Activated T-helper 2 cell treated with anti-CD3 and anti-CD28 coated beads, Interferon-gamma antibody, Interleukin-2, Interleukin-4, amounts not matched to agents 10 μg/mL and 5 μg/mL and 100 μg/mL, durations not matched to agents 14 hours and 24 hours and 36 hours (primary cell): ENCODE results near the gene PEX6. TPM values are rescaled to one million over a fixed set of nuclear protein-coding genes. Genes with fewer than 3 reads are reported as not detected.

Source experiments
- total RNA-seq: library from RNA; stranded (reverse); gene quantifications from 2 replicates; pipeline ENCODE4 v1.2.3, GENCODE V29; 2022

Gene PEX6
- total RNA-seq, 1 donor from 2014 or later: 26.0 TPM

Other genes with a start within 250 kb of the PEX6 start
- 17.7 and 19.5 TPM in 2 replicates for gene TBCC, start 233.1 kb downstream of the PEX6 start, total RNA-seq
- 14.2 and 14.4 TPM in 2 replicates for gene BICRAL, start 197.1 kb downstream of the PEX6 start, total RNA-seq
- gene RPL7L1, start 99.6 kb downstream of the PEX6 start, total RNA-seq: 149 and 151 TPM in 2 replicates
- not detected in 2 replicates for gene PTCRA, start 63.1 kb downstream of the PEX6 start, total RNA-seq
- 51.3 and 53.1 TPM in 2 replicates for gene CNPY3, start 49.7 kb downstream of the PEX6 start, total RNA-seq
- 0.62 and 0.69 TPM in 2 replicates for gene GNMT, start 18.4 kb downstream of the PEX6 start, total RNA-seq
- gene PPP2R5D, start 5.4 kb upstream of the PEX6 start, total RNA-seq: 62.7 and 63.2 TPM in 2 replicates
- gene MEA1, start 34.8 kb upstream of the PEX6 start, total RNA-seq: 90.9 and 91.2 TPM in 2 replicates
- 71.2 and 74.6 TPM in 2 replicates for gene KLHDC3, start 35.1 kb upstream of the PEX6 start, total RNA-seq
- 71.4 and 78.4 TPM in 2 replicates for gene RRP36, start 42.4 kb upstream of the PEX6 start, total RNA-seq
- gene CUL7, start 74.7 kb upstream of the PEX6 start, total RNA-seq: 26.0 and 27.3 TPM in 2 replicates
- gene MRPL2, start 80.3 kb upstream of the PEX6 start, total RNA-seq: 76.0 and 76.6 TPM in 2 replicates
- 11.7 and 14.1 TPM in 2 replicates for gene KLC4, start 80.5 kb upstream of the PEX6 start, total RNA-seq
- 3.7 TPM in 2 replicates for gene PTK7, start 97.1 kb upstream of the PEX6 start, total RNA-seq
- gene SRF, start 192.1 kb upstream of the PEX6 start, total RNA-seq: 50.9 and 52.0 TPM in 2 replicates
- 34.3 and 37.4 TPM in 2 replicates for gene CUL9, start 203.0 kb upstream of the PEX6 start, total RNA-seq